IMR-90 (cell line): Measurements from ENCODE around the gene CDC45.

Source experiments
- BHLHE40 ChIP-seq: fragments of 150-350 bp; IDR thresholded peaks from 2 replicates; pipeline ENCODE4 v1.6.1; 2016; ENCODE audit warnings: mild to moderate bottlenecking, low read depth, low read length
- CEBPB ChIP-seq: IDR thresholded peaks from 2 replicates; pipeline ENCODE4 v1.6.1; 2012; ENCODE audit warnings: low read depth, low read length, improper control_type of control experiment
- CTCF ChIP-seq: conservative IDR thresholded peaks from 2 replicates; pipeline ENCODE4 v1.5.1; 2012; ENCODE audit warnings: mild to moderate bottlenecking, low read depth, low read length, improper control_type of control experiment
- MAFK ChIP-seq: IDR thresholded peaks from 2 replicates; pipeline ENCODE4 v1.6.1; 2012; ENCODE audit warnings: low read depth, low read length, improper control_type of control experiment
- MXI1 ChIP-seq: IDR thresholded peaks from 2 replicates; pipeline ENCODE4 v1.6.1; 2012; ENCODE audit warnings: low read depth, mild to moderate bottlenecking, low read length, moderate library complexity, borderline replicate concordance
- NFE2L2 ChIP-seq: fragments of 150-350 bp; IDR thresholded peaks from 2 replicates; pipeline ENCODE4 v1.6.1; 2016; ENCODE audit warnings: low read depth, mild to moderate bottlenecking, low read length
- POLR2A ChIP-seq: IDR thresholded peaks from 2 replicates; pipeline ENCODE4 v1.6.1; 2012; ENCODE audit warnings: mild to moderate bottlenecking, low read depth, low read length
- RAD21 ChIP-seq: IDR thresholded peaks from 2 replicates; pipeline ENCODE4 v1.6.1; 2012; ENCODE audit warnings: low read length, improper control_type of control experiment
- RCOR1 ChIP-seq: IDR thresholded peaks from 2 replicates; pipeline ENCODE4 v1.6.1; 2012; ENCODE audit warnings: mild to moderate bottlenecking, low read length, improper control_type of control experiment; ENCODE audit not compliant: insufficient replicate concordance
- RFX5 ChIP-seq: IDR thresholded peaks from 2 replicates; pipeline ENCODE4 v1.8.0; 2012; ENCODE audit warnings: low read depth, mild to moderate bottlenecking, low read length, moderate library complexity
- SMC3 ChIP-seq: fragments of 150-350 bp; IDR thresholded peaks from 2 replicates; pipeline ENCODE4 v1.6.1; 2016; ENCODE audit warnings: low read depth, mild to moderate bottlenecking, antibody characterized with exemption, low read length, moderate library complexity
- TF ChIP-seq, protein P1 (sequence below): fragments of 150-350 bp; IDR thresholded peaks from 2 replicates; pipeline ENCODE4 v1.6.1; 2017; ENCODE audit warnings: mild to moderate bottlenecking, antibody characterized with exemption, low read length, low read depth
- TF ChIP-seq, protein P2 (sequence below): fragments of 150-350 bp; IDR thresholded peaks from 2 replicates; pipeline ENCODE4 v1.6.1; 2016; ENCODE audit warnings: low read depth, mild to moderate bottlenecking, low read length, moderate library complexity, borderline replicate concordance

GRCh38 chr22:19449422-19449767, 30.3 kb upstream of the CDC45 start:
- TF ChIP-seq POLR2A (no peak), CTCF (no peak), MXI1 (no peak), CEBPB (no peak), RCOR1 (no peak), NFE2L2 (no peak), BHLHE40 (no peak), SMC3 (no peak), RAD21 (no peak), RFX5 (no peak), MAFK (no peak)
- TF ChIP-seq, protein P1, sequence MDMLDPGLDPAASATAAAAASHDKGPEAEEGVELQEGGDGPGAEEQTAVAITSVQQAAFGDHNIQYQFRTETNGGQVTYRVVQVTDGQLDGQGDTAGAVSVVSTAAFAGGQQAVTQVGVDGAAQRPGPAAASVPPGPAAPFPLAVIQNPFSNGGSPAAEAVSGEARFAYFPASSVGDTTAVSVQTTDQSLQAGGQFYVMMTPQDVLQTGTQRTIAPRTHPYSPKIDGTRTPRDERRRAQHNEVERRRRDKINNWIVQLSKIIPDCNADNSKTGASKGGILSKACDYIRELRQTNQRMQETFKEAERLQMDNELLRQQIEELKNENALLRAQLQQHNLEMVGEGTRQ: no peak
- TF ChIP-seq, protein P2, sequence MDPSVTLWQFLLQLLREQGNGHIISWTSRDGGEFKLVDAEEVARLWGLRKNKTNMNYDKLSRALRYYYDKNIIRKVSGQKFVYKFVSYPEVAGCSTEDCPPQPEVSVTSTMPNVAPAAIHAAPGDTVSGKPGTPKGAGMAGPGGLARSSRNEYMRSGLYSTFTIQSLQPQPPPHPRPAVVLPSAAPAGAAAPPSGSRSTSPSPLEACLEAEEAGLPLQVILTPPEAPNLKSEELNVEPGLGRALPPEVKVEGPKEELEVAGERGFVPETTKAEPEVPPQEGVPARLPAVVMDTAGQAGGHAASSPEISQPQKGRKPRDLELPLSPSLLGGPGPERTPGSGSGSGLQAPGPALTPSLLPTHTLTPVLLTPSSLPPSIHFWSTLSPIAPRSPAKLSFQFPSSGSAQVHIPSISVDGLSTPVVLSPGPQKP: no peak
